DND-41 (cell line): ENCODE data around the gene BICDL1.

Source experiments
- ATAC-seq: fragments of 200-7000 bp; cut with Tn5 transposase; 3 replicates; pipeline ENCODE4 v1.9.1; 2021; ENCODE audit warnings: low read depth; ENCODE audit not compliant: insufficient read depth
- DNase-seq: peaks from one replicate; pipeline ENCODE4 v3.0.0-alpha.2; 2020
- H2AFZ ChIP-seq: 2 replicates; pipeline ENCODE4 v1.6.0; 2012; ENCODE audit warnings: low read depth, low read length
- H3K27ac ChIP-seq: 2 replicates; pipeline ENCODE4 v1.5.1; 2012; ENCODE audit warnings: low read length, inconsistent platforms
- H3K27me3 ChIP-seq: fragments of 200-600 bp; sonication (generic); 2 replicates; pipeline ENCODE4 v1.6.0; 2012; ENCODE audit warnings: low read length, mild to moderate bottlenecking, inconsistent platforms; ENCODE audit not compliant: insufficient read depth, poor library complexity
- H3K36me3 ChIP-seq: 2 replicates; pipeline ENCODE4 v1.5.1; 2012; ENCODE audit warnings: low read length, inconsistent platforms; ENCODE audit not compliant: insufficient read depth
- H3K4me1 ChIP-seq: 2 replicates; pipeline ENCODE4 v1.5.1; 2012; ENCODE audit warnings: mild to moderate bottlenecking, low read length; ENCODE audit not compliant: insufficient read depth
- H3K4me2 ChIP-seq: 2 replicates; pipeline ENCODE4 v1.6.0; 2012; ENCODE audit warnings: mild to moderate bottlenecking, moderate library complexity, low read length, inconsistent platforms; ENCODE audit not compliant: insufficient read depth
- H3K4me3 ChIP-seq, 2 experiments: fragments of 200-600 bp in 1 of 2; shearing (Covaris generic) in 1 of 2; 2 replicates each; pipeline ENCODE4 v1.5.1; 2012 to 2016; ENCODE audit warnings: inconsistent platforms in 2 of 2, low read length in 2 of 2, mild to moderate bottlenecking in 2 of 2, low read depth in 1 of 2, moderate library complexity in 1 of 2
- H3K79me2 ChIP-seq: 2 replicates; pipeline ENCODE4 v1.6.0; 2012; ENCODE audit warnings: low read length, inconsistent platforms; ENCODE audit not compliant: insufficient read depth
- H3K9ac ChIP-seq: 2 replicates; pipeline ENCODE4 v1.6.0; 2012; ENCODE audit warnings: low read depth, mild to moderate bottlenecking, inconsistent platforms, low read length, moderate library complexity
- H3K9me3 ChIP-seq: 2 replicates; pipeline ENCODE4 v1.5.1; 2012; ENCODE audit warnings: low read length, moderate library complexity, mild to moderate bottlenecking, inconsistent platforms; ENCODE audit not compliant: insufficient read depth, severe bottlenecking
- H4K20me1 ChIP-seq: 2 replicates; pipeline ENCODE4 v1.6.0; 2012; ENCODE audit warnings: low read length; ENCODE audit not compliant: insufficient read depth
- CTCF ChIP-seq: IDR thresholded peaks from 2 replicates; pipeline ENCODE4 v1.5.1; 2012; ENCODE audit warnings: borderline replicate concordance, low read length, moderate library complexity, mild to moderate bottlenecking; ENCODE audit not compliant: poor library complexity, severe bottlenecking; ENCODE audit errors: extremely low read depth
- EZH2 ChIP-seq: IDR thresholded peaks from 3 replicates; pipeline ENCODE4 v1.6.1; 2012; ENCODE audit warnings: borderline replicate concordance, low read depth, mild to moderate bottlenecking, moderate library complexity, low read length, inconsistent platforms; ENCODE audit not compliant: severe bottlenecking

BICDL1 gene

GRCh38 chr12:120130011-120130410 lies 141.0 kb downstream of the BICDL1 start:
- Histone ChIP-seq H3K4me3 (no peak overlapping the region), H3K27me3 (no peaks in the 10 kb centered on the region), H2AFZ (no peak overlapping the region), H3K9me3 (no peaks in the 10 kb centered on the region), H3K4me1 (no peaks in the 10 kb centered on the region), H4K20me1 (peaks cover 8% of the 10 kb centered on the region; the same call in 1 of the 2 replicates), H3K36me3 (peaks cover 84% of the 10 kb centered on the region), H3K4me2 (no peak overlapping the region), H3K27ac (no peak overlapping the region), H3K9ac (no peak overlapping the region), H3K79me2 (no peaks in the 10 kb centered on the region)
- DNase-seq (no peak), ATAC-seq (no peak)
- no peak for TF ChIP-seq EZH2
- no peak for TF ChIP-seq CTCF

- H3K4me1 ChIP-seq = no peaks in the 10 kb centered on the region
- H2AFZ ChIP-seq = no peak overlapping the region
- peaks cover 8% of the 10 kb centered on the region; the same call in 1 of the 2 replicates for H4K20me1 ChIP-seq
- H3K27ac ChIP-seq = no peak overlapping the region
- H3K9me3 ChIP-seq = no peaks in the 10 kb centered on the region
- no peaks in the 10 kb centered on the region for H3K27me3 ChIP-seq
- no peaks in the 10 kb centered on the region for H3K79me2 ChIP-seq
- ATAC-seq (no peak), DNase-seq (no peak)
- no peak overlapping the region for H3K9ac ChIP-seq
- TF ChIP-seq EZH2 (no peak), CTCF (no peak)
- H3K36me3 ChIP-seq = peaks cover 93% of the 10 kb centered on the region
- H3K4me3 ChIP-seq = no peak overlapping the region
- no peak overlapping the region for H3K4me2 ChIP-seq
These were observed 142.1 kb downstream of the BICDL1 start for GRCh38 chr12:120131116-120131515.

GRCh38 chr12:120132054-120132836 lies 143.2 kb downstream of the BICDL1 start:
- TF ChIP-seq EZH2 = no peak
- no peak for TF ChIP-seq CTCF
- Histone ChIP-seq H4K20me1 (peaks cover 8% of the 10 kb centered on the region; the same call in 1 of the 2 replicates), H3K79me2 (no peaks in the 10 kb centered on the region), H3K27ac (no peak overlapping the region), H2AFZ (no peak overlapping the region), H3K9ac (no peak overlapping the region), H3K27me3 (no peaks in the 10 kb centered on the region), H3K4me1 (no peaks in the 10 kb centered on the region), H3K9me3 (no peaks in the 10 kb centered on the region), H3K36me3 (peaks cover 96% of the 10 kb centered on the region), H3K4me3 (no peak overlapping the region), H3K4me2 (no peak overlapping the region)
- DNase-seq (no peak), ATAC-seq (no peak)
